K562 (cell line): ENCODE measurements around the gene PTPRF. TPM values are rescaled to one million over a fixed set of nuclear protein-coding genes. Genes with fewer than 3 reads are reported as not detected.

Source experiments
- NCOA2 ChIP-seq, 2 experiments: fragments of 450-650 bp; IDR thresholded peaks; 2 replicates each; pipeline ENCODE4 v1.6.1; 2018; ENCODE audit warnings: mild to moderate bottlenecking in 2 of 2, moderate library complexity in 1 of 2; ENCODE audit not compliant: partially characterized antibody in 2 of 2
- polyA plus RNA-seq, 8 experiments: library from polyadenylated mRNA; depleted of rRNA in 4 of 8; stranded (reverse) in 5 of 8; unstranded in 3 of 8; fragments of >200 nt; fragmentation: Nextera tagmentation in 2 of 8; fragmentation: Illumina TruSeq in 1 of 8; extraction: Ambion mirVana in 2 of 8; extraction: Trizol in 1 of 8; gene quantifications; 2 replicates each; pipeline versions ENCODE4 v1.2.1 to v1.2.3, GENCODE V29; 2011 to 2014; ENCODE audit warnings: inconsistent platforms in 1 of 8, missing spikeins in 1 of 8
- total RNA-seq, 7 experiments: library from RNA; depleted of rRNA in 6 of 7; stranded (reverse); fragments of >200 nt in 6 of 7; fragmentation: Illumina TruSeq in 2 of 7; extraction: Trizol in 2 of 7; gene quantifications; 2 replicates each; pipeline versions ENCODE4 v1.2.1 to v1.2.3, GENCODE V29; 2011 to 2021; ENCODE audit warnings: low replicate concordance in 1 of 7
- TF ChIP-seq, protein P1 (sequence below): fragments of 200-600 bp; sonication (generic); IDR thresholded peaks from one replicate; pipeline ENCODE4 v1.6.1; 2012; ENCODE audit warnings: mild to moderate bottlenecking, low read depth, low read length, inconsistent platforms

The PTPRF gene
- total and polyA plus RNA-seq, 9 of the 15 experiments (the other 6 are each of a cell fraction or from before 2014, with no cell fraction given): 0.13 to 4.3 (median 1.1) TPM

DNA sequence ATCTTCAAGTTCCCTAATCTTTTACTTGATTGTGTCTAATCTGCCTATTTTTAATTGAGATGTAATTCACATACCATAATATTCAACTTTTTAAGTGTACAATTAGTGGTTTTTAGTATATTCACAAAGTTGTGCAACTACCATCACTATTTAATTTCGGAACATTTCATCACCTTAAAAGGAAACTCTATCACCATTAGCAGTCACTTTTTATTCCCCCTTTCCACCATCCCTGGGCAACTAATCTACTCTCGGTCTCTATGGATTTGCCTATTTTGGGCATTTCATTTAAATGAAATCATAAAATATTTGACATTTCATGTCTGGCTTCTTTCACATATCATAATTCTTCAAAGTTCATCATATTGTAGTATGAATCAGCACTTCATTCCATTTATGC, 46.3 kb upstream of the PTPRF start (continued):
- TF ChIP-seq, protein P1, sequence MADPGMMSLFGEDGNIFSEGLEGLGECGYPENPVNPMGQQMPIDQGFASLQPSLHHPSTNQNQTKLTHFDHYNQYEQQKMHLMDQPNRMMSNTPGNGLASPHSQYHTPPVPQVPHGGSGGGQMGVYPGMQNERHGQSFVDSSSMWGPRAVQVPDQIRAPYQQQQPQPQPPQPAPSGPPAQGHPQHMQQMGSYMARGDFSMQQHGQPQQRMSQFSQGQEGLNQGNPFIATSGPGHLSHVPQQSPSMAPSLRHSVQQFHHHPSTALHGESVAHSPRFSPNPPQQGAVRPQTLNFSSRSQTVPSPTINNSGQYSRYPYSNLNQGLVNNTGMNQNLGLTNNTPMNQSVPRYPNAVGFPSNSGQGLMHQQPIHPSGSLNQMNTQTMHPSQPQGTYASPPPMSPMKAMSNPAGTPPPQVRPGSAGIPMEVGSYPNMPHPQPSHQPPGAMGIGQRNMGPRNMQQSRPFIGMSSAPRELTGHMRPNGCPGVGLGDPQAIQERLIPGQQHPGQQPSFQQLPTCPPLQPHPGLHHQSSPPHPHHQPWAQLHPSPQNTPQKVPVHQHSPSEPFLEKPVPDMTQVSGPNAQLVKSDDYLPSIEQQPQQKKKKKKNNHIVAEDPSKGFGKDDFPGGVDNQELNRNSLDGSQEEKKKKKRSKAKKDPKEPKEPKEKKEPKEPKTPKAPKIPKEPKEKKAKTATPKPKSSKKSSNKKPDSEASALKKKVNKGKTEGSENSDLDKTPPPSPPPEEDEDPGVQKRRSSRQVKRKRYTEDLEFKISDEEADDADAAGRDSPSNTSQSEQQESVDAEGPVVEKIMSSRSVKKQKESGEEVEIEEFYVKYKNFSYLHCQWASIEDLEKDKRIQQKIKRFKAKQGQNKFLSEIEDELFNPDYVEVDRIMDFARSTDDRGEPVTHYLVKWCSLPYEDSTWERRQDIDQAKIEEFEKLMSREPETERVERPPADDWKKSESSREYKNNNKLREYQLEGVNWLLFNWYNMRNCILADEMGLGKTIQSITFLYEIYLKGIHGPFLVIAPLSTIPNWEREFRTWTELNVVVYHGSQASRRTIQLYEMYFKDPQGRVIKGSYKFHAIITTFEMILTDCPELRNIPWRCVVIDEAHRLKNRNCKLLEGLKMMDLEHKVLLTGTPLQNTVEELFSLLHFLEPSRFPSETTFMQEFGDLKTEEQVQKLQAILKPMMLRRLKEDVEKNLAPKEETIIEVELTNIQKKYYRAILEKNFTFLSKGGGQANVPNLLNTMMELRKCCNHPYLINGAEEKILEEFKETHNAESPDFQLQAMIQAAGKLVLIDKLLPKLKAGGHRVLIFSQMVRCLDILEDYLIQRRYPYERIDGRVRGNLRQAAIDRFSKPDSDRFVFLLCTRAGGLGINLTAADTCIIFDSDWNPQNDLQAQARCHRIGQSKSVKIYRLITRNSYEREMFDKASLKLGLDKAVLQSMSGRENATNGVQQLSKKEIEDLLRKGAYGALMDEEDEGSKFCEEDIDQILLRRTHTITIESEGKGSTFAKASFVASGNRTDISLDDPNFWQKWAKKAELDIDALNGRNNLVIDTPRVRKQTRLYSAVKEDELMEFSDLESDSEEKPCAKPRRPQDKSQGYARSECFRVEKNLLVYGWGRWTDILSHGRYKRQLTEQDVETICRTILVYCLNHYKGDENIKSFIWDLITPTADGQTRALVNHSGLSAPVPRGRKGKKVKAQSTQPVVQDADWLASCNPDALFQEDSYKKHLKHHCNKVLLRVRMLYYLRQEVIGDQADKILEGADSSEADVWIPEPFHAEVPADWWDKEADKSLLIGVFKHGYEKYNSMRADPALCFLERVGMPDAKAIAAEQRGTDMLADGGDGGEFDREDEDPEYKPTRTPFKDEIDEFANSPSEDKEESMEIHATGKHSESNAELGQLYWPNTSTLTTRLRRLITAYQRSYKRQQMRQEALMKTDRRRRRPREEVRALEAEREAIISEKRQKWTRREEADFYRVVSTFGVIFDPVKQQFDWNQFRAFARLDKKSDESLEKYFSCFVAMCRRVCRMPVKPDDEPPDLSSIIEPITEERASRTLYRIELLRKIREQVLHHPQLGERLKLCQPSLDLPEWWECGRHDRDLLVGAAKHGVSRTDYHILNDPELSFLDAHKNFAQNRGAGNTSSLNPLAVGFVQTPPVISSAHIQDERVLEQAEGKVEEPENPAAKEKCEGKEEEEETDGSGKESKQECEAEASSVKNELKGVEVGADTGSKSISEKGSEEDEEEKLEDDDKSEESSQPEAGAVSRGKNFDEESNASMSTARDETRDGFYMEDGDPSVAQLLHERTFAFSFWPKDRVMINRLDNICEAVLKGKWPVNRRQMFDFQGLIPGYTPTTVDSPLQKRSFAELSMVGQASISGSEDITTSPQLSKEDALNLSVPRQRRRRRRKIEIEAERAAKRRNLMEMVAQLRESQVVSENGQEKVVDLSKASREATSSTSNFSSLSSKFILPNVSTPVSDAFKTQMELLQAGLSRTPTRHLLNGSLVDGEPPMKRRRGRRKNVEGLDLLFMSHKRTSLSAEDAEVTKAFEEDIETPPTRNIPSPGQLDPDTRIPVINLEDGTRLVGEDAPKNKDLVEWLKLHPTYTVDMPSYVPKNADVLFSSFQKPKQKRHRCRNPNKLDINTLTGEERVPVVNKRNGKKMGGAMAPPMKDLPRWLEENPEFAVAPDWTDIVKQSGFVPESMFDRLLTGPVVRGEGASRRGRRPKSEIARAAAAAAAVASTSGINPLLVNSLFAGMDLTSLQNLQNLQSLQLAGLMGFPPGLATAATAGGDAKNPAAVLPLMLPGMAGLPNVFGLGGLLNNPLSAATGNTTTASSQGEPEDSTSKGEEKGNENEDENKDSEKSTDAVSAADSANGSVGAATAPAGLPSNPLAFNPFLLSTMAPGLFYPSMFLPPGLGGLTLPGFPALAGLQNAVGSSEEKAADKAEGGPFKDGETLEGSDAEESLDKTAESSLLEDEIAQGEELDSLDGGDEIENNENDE: no peak
- TF ChIP-seq NCOA2 (IDR thresholded peaks at IDR 0.05; ENCODE audit: partially characterized antibody in 2 of 2): no peak
- TF ChIP-seq, all 486 proteins: peak for 2
